SK-N-SH treated with all-trans-retinoic acid at 6 μM for 48 hours (cell line): ENCODE results near the gene CDIP1.

Experiments
- ATAC-seq: fragments of 200-7000 bp; cut with Tn5 transposase; 3 replicates; pipeline ENCODE4 v1.9.1; 2020; ENCODE audit warnings: mild to moderate bottlenecking, moderate library complexity
- ARNTL ChIP-seq: fragments of 450-650 bp; formaldehyde crosslinking; IDR thresholded peaks from 2 replicates; pipeline ENCODE4 v1.5.0; 2020; ENCODE audit warnings: low read depth, mild to moderate bottlenecking, moderate library complexity, borderline replicate concordance
- CSDC2 ChIP-seq: fragments of 250-450 bp; sonication (Bioruptor Pico); IDR thresholded peaks from 2 replicates; pipeline ENCODE4 v1.5.0; 2020; ENCODE audit warnings: mild to moderate bottlenecking, moderate library complexity
- ESRRG ChIP-seq: fragments of 250-450 bp; sonication (Bioruptor Pico); IDR thresholded peaks from 2 replicates; pipeline ENCODE4 v1.6.1; 2021; ENCODE audit warnings: mild to moderate bottlenecking
- GLIS3 ChIP-seq: fragments of 250-450 bp; sonication (Bioruptor Pico); IDR thresholded peaks from 2 replicates; pipeline ENCODE4 v1.5.0; 2020; ENCODE audit warnings: mild to moderate bottlenecking, moderate library complexity
- ISL1 ChIP-seq: fragments of 250-450 bp; sonication (Bioruptor Pico); IDR thresholded peaks from 2 replicates; pipeline ENCODE4 v2.1.2; 2022; ENCODE audit warnings: mild to moderate bottlenecking, moderate library complexity
- OSR1 ChIP-seq: fragments of 250-450 bp; sonication (Bioruptor Pico); IDR thresholded peaks from 2 replicates; pipeline ENCODE4 v1.8.0; 2022; ENCODE audit warnings: moderate library complexity, mild to moderate bottlenecking, inconsistent platforms
- POU6F1 ChIP-seq: fragments of 250-450 bp; sonication (Bioruptor Pico); IDR thresholded peaks from 2 replicates; pipeline ENCODE4 v1.8.0; 2021; ENCODE audit warnings: low read depth, mild to moderate bottlenecking, moderate library complexity, borderline replicate concordance
- PPARA ChIP-seq: fragments of 250-450 bp; sonication (Bioruptor Pico); IDR thresholded peaks from 2 replicates; pipeline ENCODE4 v1.5.0; 2020; ENCODE audit warnings: mild to moderate bottlenecking, borderline replicate concordance
- RARB ChIP-seq: fragments of 250-450 bp; sonication (Bioruptor Pico); IDR thresholded peaks from 2 replicates; pipeline ENCODE4 v1.8.0; 2021; ENCODE audit warnings: mild to moderate bottlenecking, moderate library complexity
- SNAI2 ChIP-seq: fragments of 250-450 bp; sonication (Bioruptor Pico); IDR thresholded peaks from 2 replicates; pipeline ENCODE4 v1.5.0; 2020; ENCODE audit warnings: mild to moderate bottlenecking, moderate library complexity
- TCF4 ChIP-seq: fragments of 250-450 bp; sonication (Bioruptor Pico); IDR thresholded peaks from 2 replicates; pipeline ENCODE4 v1.8.0; 2021; ENCODE audit warnings: mild to moderate bottlenecking, moderate library complexity, borderline replicate concordance
- TOX ChIP-seq: fragments of 250-450 bp; sonication (Bioruptor Pico); IDR thresholded peaks from 2 replicates; pipeline ENCODE4 v1.8.0; 2021; ENCODE audit warnings: mild to moderate bottlenecking, moderate library complexity, borderline replicate concordance
- TSHZ2 ChIP-seq: fragments of 250-450 bp; sonication (Bioruptor Pico); IDR thresholded peaks from 2 replicates; pipeline ENCODE4 v1.5.0; 2020; ENCODE audit warnings: mild to moderate bottlenecking, moderate library complexity
- ZC3H10 ChIP-seq: fragments of 250-450 bp; sonication (Bioruptor Pico); IDR thresholded peaks from 2 replicates; pipeline ENCODE4 v1.5.1; 2021; ENCODE audit warnings: mild to moderate bottlenecking, moderate library complexity
- ZFP3 ChIP-seq: fragments of 250-450 bp; sonication (Bioruptor Pico); IDR thresholded peaks from 2 replicates; pipeline ENCODE4 v1.5.0; 2020; ENCODE audit warnings: mild to moderate bottlenecking, moderate library complexity
- ZFP30 ChIP-seq: fragments of 450-650 bp; formaldehyde crosslinking; IDR thresholded peaks from 2 replicates; pipeline ENCODE4 v1.5.0; 2022; ENCODE audit warnings: mild to moderate bottlenecking, moderate library complexity
- ZNF565 ChIP-seq: fragments of 450-650 bp; formaldehyde crosslinking; conservative IDR thresholded peaks from 2 replicates; pipeline ENCODE4 v1.5.0; 2020; ENCODE audit warnings: low read depth, mild to moderate bottlenecking, moderate library complexity
- ZNF8 ChIP-seq: fragments of 450-650 bp; formaldehyde crosslinking; IDR thresholded peaks from 2 replicates; pipeline ENCODE4 v1.5.0; 2020; ENCODE audit warnings: mild to moderate bottlenecking, moderate library complexity
- TF ChIP-seq, protein P1 (sequence below): fragments of 250-450 bp; sonication (Bioruptor Pico); IDR thresholded peaks from 2 replicates; pipeline ENCODE4 v1.8.0; 2020; ENCODE audit warnings: mild to moderate bottlenecking, moderate library complexity, borderline replicate concordance
- TF ChIP-seq, protein P2 (sequence below): fragments of 250-450 bp; sonication (Bioruptor Pico); IDR thresholded peaks from 2 replicates; pipeline ENCODE4 v1.5.1; 2020; ENCODE audit warnings: low read depth, mild to moderate bottlenecking, moderate library complexity
- TF ChIP-seq, protein P3 (sequence below): fragments of 250-450 bp; sonication (Bioruptor Pico); IDR thresholded peaks from 2 replicates; pipeline ENCODE4 v1.5.1; 2021; ENCODE audit warnings: mild to moderate bottlenecking, moderate library complexity

The CDIP1 gene

DNA sequence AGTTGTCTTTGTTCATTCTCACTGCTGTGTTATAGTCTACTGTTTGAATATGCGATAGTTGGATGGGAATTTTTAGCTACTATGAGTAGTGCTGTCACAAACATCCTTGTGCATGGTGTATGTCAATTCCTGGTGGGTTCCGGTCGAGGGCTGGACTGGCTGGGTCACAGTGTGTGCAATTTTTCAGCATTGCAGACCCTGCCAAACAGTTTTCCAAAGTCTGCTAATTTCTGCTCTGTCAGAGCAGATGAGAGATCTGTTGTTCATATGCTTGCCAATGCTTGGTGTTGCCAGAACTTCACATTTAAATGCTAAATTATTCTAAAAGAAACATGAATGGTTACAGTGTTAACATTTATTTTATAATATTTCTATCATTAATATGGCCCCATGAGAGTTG lies 14.0 kb upstream of the CDIP1 start:
- no peak for TF ChIP-seq RARB (CRISPR knock-in tag)
- TF ChIP-seq, protein P1, sequence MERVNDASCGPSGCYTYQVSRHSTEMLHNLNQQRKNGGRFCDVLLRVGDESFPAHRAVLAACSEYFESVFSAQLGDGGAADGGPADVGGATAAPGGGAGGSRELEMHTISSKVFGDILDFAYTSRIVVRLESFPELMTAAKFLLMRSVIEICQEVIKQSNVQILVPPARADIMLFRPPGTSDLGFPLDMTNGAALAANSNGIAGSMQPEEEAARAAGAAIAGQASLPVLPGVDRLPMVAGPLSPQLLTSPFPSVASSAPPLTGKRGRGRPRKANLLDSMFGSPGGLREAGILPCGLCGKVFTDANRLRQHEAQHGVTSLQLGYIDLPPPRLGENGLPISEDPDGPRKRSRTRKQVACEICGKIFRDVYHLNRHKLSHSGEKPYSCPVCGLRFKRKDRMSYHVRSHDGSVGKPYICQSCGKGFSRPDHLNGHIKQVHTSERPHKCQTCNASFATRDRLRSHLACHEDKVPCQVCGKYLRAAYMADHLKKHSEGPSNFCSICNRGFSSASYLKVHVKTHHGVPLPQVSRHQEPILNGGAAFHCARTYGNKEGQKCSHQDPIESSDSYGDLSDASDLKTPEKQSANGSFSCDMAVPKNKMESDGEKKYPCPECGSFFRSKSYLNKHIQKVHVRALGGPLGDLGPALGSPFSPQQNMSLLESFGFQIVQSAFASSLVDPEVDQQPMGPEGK (CRISPR knock-in tag): no peak
- no peak for TF ChIP-seq OSR1
- TF ChIP-seq SNAI2: no peak
- TF ChIP-seq ZFP30 (CRISPR knock-in tag): no peak
- TF ChIP-seq POU6F1: no peak
- no peak for TF ChIP-seq PPARA (CRISPR knock-in tag)
- no peak for TF ChIP-seq ISL1 (CRISPR knock-in tag)
- no peak for TF ChIP-seq TSHZ2 (CRISPR knock-in tag)
- no peak for TF ChIP-seq ESRRG
- TF ChIP-seq TCF4 (CRISPR knock-in tag): no peak
- TF ChIP-seq GLIS3 (CRISPR knock-in tag): no peak
- TF ChIP-seq ZFP3: no peak
- no peak for TF ChIP-seq ZNF8 (CRISPR knock-in tag)
- TF ChIP-seq, protein P2, sequence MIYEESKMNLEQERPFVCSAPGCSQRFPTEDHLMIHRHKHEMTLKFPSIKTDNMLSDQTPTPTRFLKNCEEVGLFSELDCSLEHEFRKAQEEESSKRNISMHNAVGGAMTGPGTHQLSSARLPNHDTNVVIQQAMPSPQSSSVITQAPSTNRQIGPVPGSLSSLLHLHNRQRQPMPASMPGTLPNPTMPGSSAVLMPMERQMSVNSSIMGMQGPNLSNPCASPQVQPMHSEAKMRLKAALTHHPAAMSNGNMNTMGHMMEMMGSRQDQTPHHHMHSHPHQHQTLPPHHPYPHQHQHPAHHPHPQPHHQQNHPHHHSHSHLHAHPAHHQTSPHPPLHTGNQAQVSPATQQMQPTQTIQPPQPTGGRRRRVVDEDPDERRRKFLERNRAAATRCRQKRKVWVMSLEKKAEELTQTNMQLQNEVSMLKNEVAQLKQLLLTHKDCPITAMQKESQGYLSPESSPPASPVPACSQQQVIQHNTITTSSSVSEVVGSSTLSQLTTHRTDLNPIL: no peak
- no peak for TF ChIP-seq ZNF565 (CRISPR knock-in tag)
- TF ChIP-seq, protein P3, sequence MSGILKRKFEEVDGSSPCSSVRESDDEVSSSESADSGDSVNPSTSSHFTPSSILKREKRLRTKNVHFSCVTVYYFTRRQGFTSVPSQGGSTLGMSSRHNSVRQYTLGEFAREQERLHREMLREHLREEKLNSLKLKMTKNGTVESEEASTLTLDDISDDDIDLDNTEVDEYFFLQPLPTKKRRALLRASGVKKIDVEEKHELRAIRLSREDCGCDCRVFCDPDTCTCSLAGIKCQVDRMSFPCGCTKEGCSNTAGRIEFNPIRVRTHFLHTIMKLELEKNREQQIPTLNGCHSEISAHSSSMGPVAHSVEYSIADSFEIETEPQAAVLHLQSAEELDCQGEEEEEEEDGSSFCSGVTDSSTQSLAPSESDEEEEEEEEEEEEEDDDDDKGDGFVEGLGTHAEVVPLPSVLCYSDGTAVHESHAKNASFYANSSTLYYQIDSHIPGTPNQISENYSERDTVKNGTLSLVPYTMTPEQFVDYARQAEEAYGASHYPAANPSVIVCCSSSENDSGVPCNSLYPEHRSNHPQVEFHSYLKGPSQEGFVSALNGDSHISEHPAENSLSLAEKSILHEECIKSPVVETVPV (CRISPR knock-in tag): no peak
- TF ChIP-seq, all 23 proteins: peak for 0
- no peak for ATAC-seq

- no peak for ATAC-seq
- TF ChIP-seq TOX (no peak), ZNF565 (CRISPR knock-in tag) (no peak), GLIS3 (CRISPR knock-in tag) (no peak), ARNTL (CRISPR knock-in tag) (no peak), ZNF8 (CRISPR knock-in tag) (no peak), TSHZ2 (CRISPR knock-in tag) (no peak), PPARA (CRISPR knock-in tag) (no peak), ZC3H10 (CRISPR knock-in tag) (no peak), ZFP3 (no peak), RARB (CRISPR knock-in tag) (no peak), ZFP30 (CRISPR knock-in tag) (no peak), ISL1 (CRISPR knock-in tag) (no peak), SNAI2 (no peak), CSDC2 (CRISPR knock-in tag) (no peak), OSR1 (no peak)
- TF ChIP-seq, protein P3 (CRISPR knock-in tag): no peak
- TF ChIP-seq, protein P1 (CRISPR knock-in tag): no peak
- TF ChIP-seq, protein P2: no peak
Measured at GRCh38 chr16:4550591-4550990, 12.0 kb upstream of the CDIP1 start.
